GM19452 (cell line): ENCODE data around the gene ATP10A.
"Not testable (repeated sequence)": the region's sequence is repeated elsewhere in the genome, so short reads cannot be mapped to it uniquely, and the experiment has no call there.

Experiments used
- ATAC-seq: cut with Tn5 transposase; IDR thresholded peaks from one replicate; pipeline ENCODE4 v1.9.1; 2021; ENCODE audit not compliant: unreplicated experiment

Gene ATP10A

DNA sequence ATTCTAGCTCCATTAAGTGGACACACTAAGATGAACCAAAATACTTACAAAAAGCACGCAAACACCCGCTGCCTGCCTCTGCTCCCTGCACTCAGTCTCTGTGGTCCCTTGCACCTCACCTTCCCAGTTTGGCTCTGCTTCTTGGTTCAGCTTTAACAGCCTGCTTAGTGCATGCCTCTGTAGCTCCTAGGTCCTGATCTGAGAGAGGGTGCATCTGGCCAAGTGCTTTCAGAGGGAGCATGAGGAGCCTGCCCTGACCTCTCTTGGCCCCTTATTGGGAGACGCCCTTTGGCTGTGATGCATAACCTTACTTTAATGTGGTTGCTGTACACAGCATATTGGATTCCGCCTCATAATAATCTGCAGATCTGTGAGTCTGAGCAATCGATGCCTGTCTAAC, 21.2 kb upstream of the ATP10A start:
- ATAC-seq, result no peak

- no peak for ATAC-seq
Observed at GRCh38 chr15:25883463-25884259, 20.5 kb upstream of the ATP10A start.

DNA sequence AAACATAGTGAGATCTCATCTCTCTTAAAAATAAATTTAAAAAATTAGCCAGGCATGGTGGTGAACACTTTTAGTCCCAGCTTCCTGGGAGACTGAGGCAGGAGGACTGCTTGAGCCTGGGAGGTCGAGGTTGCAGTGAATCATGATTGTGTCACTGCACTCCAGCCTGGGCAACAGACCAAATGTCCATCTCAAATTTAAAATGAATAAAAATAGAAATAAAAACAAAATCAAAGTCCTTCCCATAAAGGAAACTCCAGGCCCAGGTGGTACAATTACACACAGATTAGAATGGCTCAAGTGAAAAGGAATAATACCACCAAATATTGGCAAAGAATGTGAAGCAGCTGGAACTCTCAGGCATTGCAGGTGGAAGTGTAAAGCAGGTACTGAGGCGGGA, 19.3 kb upstream of the ATP10A start:
- ATAC-seq, result no peak

GRCh38 chr15:25880877-25881276, 17.8 kb upstream of the ATP10A start:
- not testable (repeated sequence) for ATAC-seq

GRCh38 chr15:25880411-25880810, 17.3 kb upstream of the ATP10A start:
- ATAC-seq, result no peak

- ATAC-seq, result no peak
Observed at GRCh38 chr15:25879438-25879837, 16.3 kb upstream of the ATP10A start.

- ATAC-seq, result no peak
Observed at GRCh38 chr15:25877681-25878080, 14.6 kb upstream of the ATP10A start.

GRCh38 chr15:25876231-25877140, 13.4 kb upstream of the ATP10A start:
- no peak for ATAC-seq

GRCh38 chr15:25875566-25875965, 12.4 kb upstream of the ATP10A start:
- no peak for ATAC-seq

DNA sequence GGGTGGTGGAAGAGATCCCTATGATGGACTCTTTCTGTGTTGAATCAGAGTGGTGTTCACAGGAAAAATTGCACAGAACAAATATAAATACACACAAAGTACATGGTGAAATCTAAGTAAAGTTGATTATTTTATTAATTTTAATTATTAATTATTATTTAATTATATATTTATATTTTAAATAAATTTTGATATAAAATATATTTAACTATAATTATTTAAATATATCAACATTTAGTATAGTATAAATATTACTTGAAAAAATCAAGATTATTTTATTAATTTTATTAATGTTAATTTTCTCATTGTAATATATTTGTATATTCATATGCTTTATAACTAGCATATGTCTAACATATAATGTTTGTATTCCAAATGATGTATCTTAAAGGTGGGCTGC, 11.3 kb upstream of the ATP10A start:
- ATAC-seq, result no peak

DNA sequence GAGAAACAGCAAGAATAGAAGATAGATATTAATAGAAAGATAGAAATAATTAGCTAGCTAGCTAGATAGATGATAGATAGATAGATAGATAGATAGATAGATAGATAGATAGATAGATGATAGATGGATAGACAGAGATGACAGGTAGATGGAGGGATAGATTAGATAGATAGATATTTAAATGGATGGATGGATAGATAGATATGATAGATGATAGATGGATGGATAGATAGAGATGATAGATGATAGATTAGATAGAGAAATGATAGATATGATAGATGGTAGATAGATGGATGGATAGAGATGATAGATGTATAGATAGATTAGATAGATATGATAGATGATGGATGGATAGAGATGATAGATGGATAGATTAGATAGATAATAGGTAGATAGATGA, 8.3 kb upstream of the ATP10A start:
- no peak for ATAC-seq

DNA sequence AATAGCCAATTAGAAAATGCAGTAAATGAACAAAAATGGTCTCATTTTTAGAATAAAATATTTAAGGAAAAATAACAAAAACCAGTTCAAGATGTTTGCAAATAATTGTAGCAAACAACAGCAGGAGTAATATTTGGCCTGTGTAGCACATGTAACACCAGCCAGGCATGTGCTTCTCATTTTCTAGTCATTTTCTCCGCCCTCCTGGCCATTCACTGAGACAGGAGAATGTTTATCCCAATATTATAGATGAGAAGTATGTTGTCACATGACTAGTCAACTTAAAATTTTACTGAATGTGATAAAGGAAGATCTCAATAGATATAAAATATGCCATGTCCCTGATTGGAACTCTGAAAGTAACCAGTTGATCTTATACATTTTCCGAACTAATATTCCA, 7.8 kb upstream of the ATP10A start:
- no peak for ATAC-seq

DNA sequence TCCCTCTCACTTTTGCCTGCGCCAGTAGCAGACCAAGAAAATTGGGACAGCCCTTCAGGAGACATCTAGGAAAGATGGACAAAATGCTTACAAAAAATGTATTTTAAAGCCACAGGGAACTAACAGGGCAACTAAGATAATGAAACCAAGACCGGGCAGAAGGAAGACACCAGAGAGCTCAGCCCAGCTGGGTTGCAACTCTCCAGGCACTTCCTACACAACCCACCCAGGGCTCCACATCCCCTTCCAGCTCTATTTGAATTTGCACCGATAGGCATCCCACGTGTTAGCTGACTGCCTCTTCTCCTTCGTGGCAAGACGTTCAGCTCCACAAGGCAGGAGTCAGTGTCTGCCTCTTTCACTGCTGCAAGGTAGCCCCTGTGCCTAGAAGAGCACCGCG, 6.6 kb upstream of the ATP10A start:
- ATAC-seq, result no peak

- ATAC-seq, result no peak
Observed at GRCh38 chr15:25866874-25867273, 3.7 kb upstream of the ATP10A start.

DNA sequence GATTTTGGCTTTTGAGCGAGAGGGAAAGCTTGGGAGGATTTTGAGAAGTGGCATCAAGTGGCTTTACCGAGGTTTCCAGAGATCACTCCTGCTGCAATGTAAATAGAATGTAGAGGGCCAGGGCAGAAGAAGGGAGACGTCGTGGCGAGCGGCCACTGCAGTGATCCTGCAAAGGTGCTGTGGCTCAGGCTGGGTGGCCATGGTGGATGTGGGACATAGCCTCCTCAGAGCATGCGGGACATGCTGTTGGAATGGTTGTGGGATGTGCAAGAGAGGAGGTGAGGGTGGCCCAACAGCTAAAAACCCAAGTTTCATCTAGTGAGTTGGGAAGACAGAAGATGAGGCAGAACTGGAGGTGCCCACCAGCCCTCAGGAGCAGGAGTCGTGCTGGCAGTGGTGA, 3.1 kb upstream of the ATP10A start:
- no peak for ATAC-seq

DNA sequence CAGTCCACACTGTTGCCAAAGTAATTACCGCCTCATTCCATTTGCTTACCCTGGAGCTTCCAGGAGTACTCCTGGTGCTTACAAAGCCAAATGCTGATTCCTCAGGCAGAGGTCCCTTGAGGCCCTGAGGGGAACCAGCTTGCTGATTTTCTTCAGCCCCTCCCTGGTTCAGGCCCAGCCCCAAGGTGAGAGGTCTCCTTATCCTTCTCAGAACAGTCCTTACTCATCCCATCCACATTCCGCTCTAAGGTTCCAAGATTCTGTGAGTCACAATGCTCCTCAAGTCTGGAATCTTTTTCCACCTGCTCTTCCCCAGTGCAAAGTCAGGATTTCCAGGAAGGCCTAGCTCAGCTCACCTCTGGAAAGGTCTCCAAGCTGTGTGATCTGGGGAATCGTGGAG, 1.8 kb upstream of the ATP10A start:
- no peak for ATAC-seq

DNA sequence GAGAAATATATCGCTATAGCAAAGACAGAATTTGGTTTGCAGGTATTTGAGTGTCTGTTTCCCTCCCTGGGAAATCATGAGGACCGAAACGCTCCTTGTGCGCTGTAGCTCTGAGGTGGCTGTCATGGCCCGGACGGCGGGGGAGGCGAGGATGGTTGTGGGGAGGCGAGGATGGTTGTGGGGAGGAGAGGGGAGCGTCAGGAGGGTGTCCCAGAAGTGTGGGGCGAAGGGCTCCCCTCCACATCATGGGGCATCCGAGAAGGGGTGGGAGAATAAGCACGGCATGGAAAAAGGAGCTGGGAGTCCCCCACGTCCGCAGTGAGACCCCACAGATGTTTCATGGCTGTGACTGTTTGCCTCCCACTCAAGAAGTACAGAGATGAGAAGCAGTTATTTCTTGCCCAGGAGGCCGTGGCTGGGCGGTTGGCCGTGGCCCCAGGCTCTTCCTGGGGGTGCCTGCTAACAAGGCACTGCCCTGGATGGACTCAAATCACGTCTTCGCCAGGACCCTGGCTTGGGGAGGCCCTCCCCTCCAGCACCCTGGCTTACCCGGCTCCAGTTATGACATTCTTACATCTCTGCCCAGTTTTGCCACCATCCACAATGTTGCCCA, 947 bp upstream of the ATP10A start:
- ATAC-seq, result no peak

GRCh38 chr15:25862472-25863110, 536 bp downstream of the ATP10A start:
- ATAC-seq, result no peak

DNA sequence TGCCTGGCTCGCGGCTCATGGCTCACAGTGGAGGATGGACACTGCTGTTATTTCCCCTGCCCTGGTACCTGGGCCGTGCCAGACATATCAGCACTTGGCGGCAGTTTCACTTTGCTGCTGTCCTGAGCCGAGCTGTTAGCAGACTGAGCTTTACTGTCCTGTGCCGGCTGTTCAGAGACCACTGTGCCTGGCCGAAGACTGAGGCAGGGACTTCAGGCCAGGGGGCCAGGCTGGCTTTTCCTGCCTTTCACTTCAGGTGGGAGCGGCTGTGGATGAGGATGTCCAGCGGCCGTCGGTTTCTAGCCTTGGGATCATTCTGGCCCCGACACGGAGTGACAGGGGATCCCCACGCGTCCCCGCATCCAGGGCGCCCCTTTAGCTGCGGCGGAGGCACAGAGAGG, 1.1 kb downstream of the ATP10A start:
- no peak for ATAC-seq

- no peak for ATAC-seq
Observed at GRCh38 chr15:25860885-25861866, 2.0 kb downstream of the ATP10A start.
